IMR-90 (cell line): ENCODE measurements around the gene TGFBRAP1. TPM values are rescaled to one million over a fixed set of nuclear protein-coding genes. Genes with fewer than 3 reads are reported as not detected.

ENCODE experiments used
- ATAC-seq: fragments of 200-7000 bp; cut with Tn5 transposase; 2 replicates; pipeline ENCODE4 v1.9.1; 2020; ENCODE audit warnings: low read depth, mild to moderate bottlenecking, moderate library complexity
- BruUV-seq: library from RNA; stranded (reverse); fragments of 400-500 nt; replicated peaks from 2 replicates; lab custom pipeline; 2021; lab: Mats Ljungman, UMichigan
- CTCF ChIA-PET: fragments of 300-600 bp; formaldehyde crosslinking; extraction: SDS; loops from one replicate; lab custom pipeline; 2021; ENCODE audit warnings: antibody characterized with exemption; lab: Yijun Ruan, JAX
- POLR2A ChIA-PET: fragments of 300-600 bp; sonication (Branson Sonifier 250); formaldehyde crosslinking; loops from one replicate; lab custom pipeline; 2022; ENCODE audit warnings: antibody characterized with exemption; ENCODE audit not compliant: unreplicated experiment; lab: Charles Lee
- DNase-seq: peaks from one replicate; pipeline ENCODE4 v3.0.0; 2013
- H2AFZ ChIP-seq: replicated peaks from 2 replicates; pipeline ENCODE3; 2013; ENCODE audit warnings: low read length, mild to moderate bottlenecking; ENCODE audit not compliant: poor library complexity
- H2AK5ac ChIP-seq: 2 replicates; pipeline ENCODE4 v1.6.1; 2013; ENCODE audit warnings: low read depth, low read length, inconsistent platforms
- H2AK9ac ChIP-seq: replicated peaks from 2 replicates; pipeline ENCODE3; 2013; ENCODE audit warnings: mild to moderate bottlenecking, low read depth, low read length, moderate library complexity; ENCODE audit not compliant: poor library complexity
- H2BK120ac ChIP-seq: 2 replicates; pipeline ENCODE4 v1.6.1; 2013; ENCODE audit warnings: low read depth, low read length, inconsistent platforms
- H2BK15ac ChIP-seq: 3 replicates; pipeline ENCODE4 v1.6.1; 2013; ENCODE audit warnings: low read depth, low read length, inconsistent platforms
- H2BK20ac ChIP-seq: 2 replicates; pipeline ENCODE4 v1.6.1; 2013; ENCODE audit warnings: low read depth, mild to moderate bottlenecking, inconsistent platforms, low read length, moderate library complexity
- H2BK5ac ChIP-seq: 2 replicates; pipeline ENCODE4 v1.6.1; 2013; ENCODE audit warnings: mild to moderate bottlenecking, low read depth, low read length, inconsistent platforms; ENCODE audit not compliant: poor library complexity, severe bottlenecking
- H3K14ac ChIP-seq: replicated peaks from 2 replicates; pipeline ENCODE4 v1.6.1; 2013; ENCODE audit warnings: low read depth, low read length, inconsistent platforms
- H3K18ac ChIP-seq: 2 replicates; pipeline ENCODE4 v1.6.1; 2013; ENCODE audit warnings: low read depth, low read length, control low read depth
- H3K23ac ChIP-seq: 2 replicates; pipeline ENCODE4 v1.6.1; 2013; ENCODE audit warnings: low read depth, low read length, inconsistent platforms
- H3K27ac ChIP-seq: 2 replicates; pipeline ENCODE4 v1.5.1; 2013; ENCODE audit warnings: mild to moderate bottlenecking, control low read depth, low read length; ENCODE audit not compliant: insufficient read depth
- H3K27me3 ChIP-seq: 2 replicates; pipeline ENCODE4 v1.6.1; 2013; ENCODE audit warnings: low read length; ENCODE audit not compliant: control insufficient read depth, insufficient read depth
- H3K36me3 ChIP-seq: 2 replicates; pipeline ENCODE4 v1.6.1; 2013; ENCODE audit warnings: low read length, mixed read lengths; ENCODE audit not compliant: control insufficient read depth, insufficient read depth
- H3K4ac ChIP-seq: 2 replicates; pipeline ENCODE4 v1.6.1; 2013; ENCODE audit warnings: low read depth, low read length, inconsistent platforms
- H3K4me1 ChIP-seq: 2 replicates; pipeline ENCODE4 v1.6.1; 2013; ENCODE audit warnings: low read length, mixed read lengths; ENCODE audit not compliant: control insufficient read depth, insufficient read depth
- H3K4me2 ChIP-seq: 2 replicates; pipeline ENCODE4 v1.6.1; 2013; ENCODE audit warnings: low read depth, mild to moderate bottlenecking, control low read depth, low read length, moderate library complexity
- H3K4me3 ChIP-seq: 2 replicates; pipeline ENCODE4 v1.5.1; 2013; ENCODE audit warnings: low read depth, mild to moderate bottlenecking, control low read depth, low read length, moderate library complexity; ENCODE audit not compliant: insufficient read depth
- H3K56ac ChIP-seq: 2 replicates; pipeline ENCODE4 v1.6.1; 2013; ENCODE audit warnings: low read length, inconsistent platforms; ENCODE audit not compliant: insufficient read depth; ENCODE audit errors: extremely low read depth
- H3K79me1 ChIP-seq, 2 experiments: 2 replicates each; pipeline ENCODE4 v1.6.1; 2013; ENCODE audit warnings: low read length in 2 of 2, inconsistent platforms in 1 of 2, low read depth in 1 of 2
- H3K9ac ChIP-seq: 2 replicates; pipeline ENCODE4 v1.6.1; 2013; ENCODE audit warnings: low read depth, low read length, control low read depth
- H3K9me1 ChIP-seq: 2 replicates; pipeline ENCODE4 v1.6.1; 2013; ENCODE audit warnings: low read length, inconsistent platforms; ENCODE audit not compliant: insufficient read depth
- H3K9me3 ChIP-seq: 2 replicates; pipeline ENCODE4 v1.6.1; 2013; ENCODE audit warnings: low read length; ENCODE audit not compliant: control insufficient read depth, insufficient read depth
- H4K20me1 ChIP-seq: 2 replicates; pipeline ENCODE4 v1.6.1; 2013; ENCODE audit warnings: low read length, inconsistent platforms; ENCODE audit not compliant: insufficient read depth
- H4K5ac ChIP-seq: 2 replicates; pipeline ENCODE4 v1.6.1; 2013; ENCODE audit warnings: mild to moderate bottlenecking, low read depth, low read length, control low read depth
- H4K8ac ChIP-seq, 2 experiments: 2 replicates each; pipeline ENCODE4 v1.6.1; 2013; ENCODE audit warnings: low read depth in 2 of 2, low read length in 2 of 2, control low read depth in 1 of 2, inconsistent platforms in 1 of 2
- H4K91ac ChIP-seq: 2 replicates; pipeline ENCODE4 v1.6.1; 2013; ENCODE audit warnings: low read depth, low read length, inconsistent platforms; ENCODE audit not compliant: insufficient read depth
- BHLHE40 ChIP-seq: fragments of 150-350 bp; IDR thresholded peaks from 2 replicates; pipeline ENCODE4 v1.6.1; 2016; ENCODE audit warnings: mild to moderate bottlenecking, low read depth, low read length
- CEBPB ChIP-seq: IDR thresholded peaks from 2 replicates; pipeline ENCODE4 v1.6.1; 2012; ENCODE audit warnings: low read depth, low read length, improper control_type of control experiment
- FOS ChIP-seq: fragments of 150-350 bp; IDR thresholded peaks from 2 replicates; pipeline ENCODE4 v1.6.1; 2016; ENCODE audit warnings: low read depth, low read length
- MAZ ChIP-seq: IDR thresholded peaks from 2 replicates; pipeline ENCODE4 v1.6.1; 2012; ENCODE audit warnings: low read depth, mild to moderate bottlenecking, low read length, improper control_type of control experiment, moderate library complexity, borderline replicate concordance
- NFE2L2 ChIP-seq: fragments of 150-350 bp; IDR thresholded peaks from 2 replicates; pipeline ENCODE4 v1.6.1; 2016; ENCODE audit warnings: low read depth, mild to moderate bottlenecking, low read length
- SMC3 ChIP-seq: fragments of 150-350 bp; IDR thresholded peaks from 2 replicates; pipeline ENCODE4 v1.6.1; 2016; ENCODE audit warnings: low read depth, mild to moderate bottlenecking, antibody characterized with exemption, low read length, moderate library complexity
- WGBS, 2 experiments: methylation state at CpG; one replicate each; pipeline versions ENCODE4 v1.1.5 to v1.1.7; 2013; ENCODE audit warnings: missing lambda C conversion rate in 2 of 2; ENCODE audit not compliant: insufficient read length in 1 of 2; ENCODE audit errors: extremely low coverage in 2 of 2; 5-methylcytosine and 5-hydroxymethylcytosine counted together
- dilution Hi-C: fragments of 300-500 bp; cut with HindIII; formaldehyde crosslinking; loops from one replicate; pipeline ENCODE4 v1.14.3; 2018; ENCODE audit warnings: low sequenced_read_pairs; ENCODE audit not compliant: unreplicated experiment
- in situ Hi-C: fragments of 300-500 bp; cut with MboI; formaldehyde crosslinking; loops from 3 replicates; pipeline ENCODE4 v1.14.3; 2019; ENCODE audit warnings: low sequenced_read_pairs, inconsistent platforms, mixed read lengths
- intact Hi-C: fragments of 100-400 bp; cut with micrococcal nuclease; formaldehyde crosslinking; loops from 2 replicates; pipeline ENCODE4 v1.10.0; 2022
- polyA plus RNA-seq, 3 experiments: library from polyadenylated mRNA; depleted of rRNA; stranded (reverse); fragments of >200 nt; gene quantifications; 2 replicates each; pipeline ENCODE4 v1.2.3, GENCODE V29; 2012; ENCODE audit warnings: low replicate concordance in 1 of 3
- total RNA-seq: library from RNA; depleted of rRNA; stranded (reverse); fragments of >200 nt; gene quantifications from 2 replicates; pipeline ENCODE4 v1.2.3, GENCODE V29; 2012
- TF ChIP-seq, protein P1 (sequence below): fragments of 150-350 bp; IDR thresholded peaks from 2 replicates; pipeline ENCODE4 v1.6.1; 2017; ENCODE audit warnings: mild to moderate bottlenecking, antibody characterized with exemption, low read length, low read depth
- TF ChIP-seq, protein P2 (sequence below): fragments of 150-350 bp; IDR thresholded peaks from 2 replicates; pipeline ENCODE4 v1.6.1; 2016; ENCODE audit warnings: low read depth, mild to moderate bottlenecking, low read length, moderate library complexity, borderline replicate concordance
- TF ChIP-seq, protein P3 (sequence below): conservative IDR thresholded peaks from 2 replicates; pipeline ENCODE4 v1.5.1; 2012; ENCODE audit warnings: mild to moderate bottlenecking, low read depth, low read length, improper control_type of control experiment

The TGFBRAP1 gene
- total and polyA plus RNA-seq, 2 of the 4 experiments (the other 2 are of a cell fraction) = 7.2 to 10.4 TPM

DNA sequence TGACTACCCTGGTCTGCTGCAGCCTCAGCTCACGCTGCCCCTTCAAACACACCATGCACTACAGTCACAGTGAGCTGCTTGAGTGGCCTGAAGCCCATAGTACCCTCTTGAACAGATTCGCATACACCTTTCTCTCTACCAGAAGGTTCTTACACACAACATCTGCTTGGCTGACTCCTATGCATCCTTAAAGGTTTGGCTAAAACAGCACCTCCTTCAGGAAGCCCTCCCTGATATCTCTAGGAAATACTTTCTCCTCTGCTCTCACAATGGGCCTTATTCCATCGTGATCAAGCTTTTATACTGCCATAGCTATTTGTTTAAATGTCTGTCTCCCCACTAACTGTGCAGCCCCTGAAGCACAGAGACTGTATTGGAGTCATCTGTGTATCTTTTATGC, 31.5 kb downstream of the TGFBRAP1 start:
- Histone ChIP-seq H3K9ac (no peak overlapping the region), H2BK5ac (no peak overlapping the region), H2BK20ac (no peak overlapping the region), H3K9me1 (0 out of 2 replicates have a peak, but pooled peaks cover 4% of the 10 kb centered on the region), H3K9me3 (no peaks in the 10 kb centered on the region), H2AK9ac (peak overlapping the region; percentile 79), H2AK5ac (no peak overlapping the region), H3K27me3 (no peaks in the 10 kb centered on the region), H3K36me3 (peaks cover 7% of the 10 kb centered on the region), H4K5ac (no peak overlapping the region), H4K20me1 (peaks cover 2% of the 10 kb centered on the region; the same call in 1 of the 2 replicates), H4K91ac (no peak overlapping the region), H3K79me1 (peaks cover 3 to 24% of the 10 kb centered on the region in 2 experiments; a peak in 3 of 4 replicates), H3K18ac (no peak overlapping the region), H2BK120ac (no peak overlapping the region), H3K4me1 (no peaks in the 10 kb centered on the region), H2BK15ac (no peak overlapping the region), H3K27ac (no peak overlapping the region), H2AFZ (no peak overlapping the region), H4K8ac (no peak overlapping the region), H3K4ac (no peak overlapping the region), H3K23ac (no peak overlapping the region), H3K4me3 (no peak overlapping the region), H3K14ac (no peak overlapping the region), H3K4me2 (no peak overlapping the region), H3K56ac (no peak overlapping the region)
- DNase-seq (no peak), ATAC-seq (no peak)
- in situ Hi-C loops = loop anchor here (5.0 kb wide), 1 partner anchor 186 kb away; no protein-coding TSS in a partner anchor
- ChIA-PET POLR2A (no interaction called here), CTCF (no interaction called here)
- TF ChIP-seq, protein P1, sequence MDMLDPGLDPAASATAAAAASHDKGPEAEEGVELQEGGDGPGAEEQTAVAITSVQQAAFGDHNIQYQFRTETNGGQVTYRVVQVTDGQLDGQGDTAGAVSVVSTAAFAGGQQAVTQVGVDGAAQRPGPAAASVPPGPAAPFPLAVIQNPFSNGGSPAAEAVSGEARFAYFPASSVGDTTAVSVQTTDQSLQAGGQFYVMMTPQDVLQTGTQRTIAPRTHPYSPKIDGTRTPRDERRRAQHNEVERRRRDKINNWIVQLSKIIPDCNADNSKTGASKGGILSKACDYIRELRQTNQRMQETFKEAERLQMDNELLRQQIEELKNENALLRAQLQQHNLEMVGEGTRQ = no peak
- no peak for TF ChIP-seq MAZ
- no peak for TF ChIP-seq BHLHE40
- no peak for TF ChIP-seq CEBPB
- TF ChIP-seq NFE2L2 = no peak
- TF ChIP-seq FOS = no peak
- TF ChIP-seq, protein P2, sequence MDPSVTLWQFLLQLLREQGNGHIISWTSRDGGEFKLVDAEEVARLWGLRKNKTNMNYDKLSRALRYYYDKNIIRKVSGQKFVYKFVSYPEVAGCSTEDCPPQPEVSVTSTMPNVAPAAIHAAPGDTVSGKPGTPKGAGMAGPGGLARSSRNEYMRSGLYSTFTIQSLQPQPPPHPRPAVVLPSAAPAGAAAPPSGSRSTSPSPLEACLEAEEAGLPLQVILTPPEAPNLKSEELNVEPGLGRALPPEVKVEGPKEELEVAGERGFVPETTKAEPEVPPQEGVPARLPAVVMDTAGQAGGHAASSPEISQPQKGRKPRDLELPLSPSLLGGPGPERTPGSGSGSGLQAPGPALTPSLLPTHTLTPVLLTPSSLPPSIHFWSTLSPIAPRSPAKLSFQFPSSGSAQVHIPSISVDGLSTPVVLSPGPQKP = no peak
- TF ChIP-seq, protein P3, sequence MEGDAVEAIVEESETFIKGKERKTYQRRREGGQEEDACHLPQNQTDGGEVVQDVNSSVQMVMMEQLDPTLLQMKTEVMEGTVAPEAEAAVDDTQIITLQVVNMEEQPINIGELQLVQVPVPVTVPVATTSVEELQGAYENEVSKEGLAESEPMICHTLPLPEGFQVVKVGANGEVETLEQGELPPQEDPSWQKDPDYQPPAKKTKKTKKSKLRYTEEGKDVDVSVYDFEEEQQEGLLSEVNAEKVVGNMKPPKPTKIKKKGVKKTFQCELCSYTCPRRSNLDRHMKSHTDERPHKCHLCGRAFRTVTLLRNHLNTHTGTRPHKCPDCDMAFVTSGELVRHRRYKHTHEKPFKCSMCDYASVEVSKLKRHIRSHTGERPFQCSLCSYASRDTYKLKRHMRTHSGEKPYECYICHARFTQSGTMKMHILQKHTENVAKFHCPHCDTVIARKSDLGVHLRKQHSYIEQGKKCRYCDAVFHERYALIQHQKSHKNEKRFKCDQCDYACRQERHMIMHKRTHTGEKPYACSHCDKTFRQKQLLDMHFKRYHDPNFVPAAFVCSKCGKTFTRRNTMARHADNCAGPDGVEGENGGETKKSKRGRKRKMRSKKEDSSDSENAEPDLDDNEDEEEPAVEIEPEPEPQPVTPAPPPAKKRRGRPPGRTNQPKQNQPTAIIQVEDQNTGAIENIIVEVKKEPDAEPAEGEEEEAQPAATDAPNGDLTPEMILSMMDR = no peak
- no peak for TF ChIP-seq SMC3
- dilution Hi-C loops = no loop called here
- WGBS, 2 experiments = no CpG with 5 or more reads among the region's 3 CpGs
- intact Hi-C loops = no loop called here
- no TSS peak for BruUV-seq
